Measurements from ENCODE around the gene SAMD7. TPM values are rescaled to one million over a fixed set of nuclear protein-coding genes. Genes with fewer than 3 reads are reported as not detected.
A peak's percentile ranks its signal among the peaks of the same experiment; 100 is the strongest.

The SAMD7 gene
- total and polyA plus RNA-seq, 9 of the 15 experiments (the other 6 are each of a cell fraction or from before 2014, with no cell fraction given): not detected

GRCh38 chr3:169939320-169939719, 27.9 kb downstream of the SAMD7 start (continued):
- TF ChIP-seq ATF6 (CRISPR knock-in tag; IDR thresholded peaks at IDR 0.05): no peak
- TF ChIP-seq KLF1 (tag; IDR thresholded peaks at IDR 0.05): no peak

GRCh38 chr3:169939751-169940150, 28.4 kb downstream of the SAMD7 start:
- TF ChIP-seq FOXM1 (IDR thresholded peaks at IDR 0.05; ENCODE audit: low read depth) (no peak), FOXM1 (CRISPR knock-in tag; IDR thresholded peaks at IDR 0.05; ENCODE audit: low read depth) (no peak), FOXK2 (conservative IDR thresholded peaks at IDR 0.05 in 1 of 2, IDR thresholded peaks at IDR 0.05 in 1 of 2; ENCODE audit: low read depth in 2 of 2) (0 out of 4 replicates have a peak, but pooled peaks of 1 of the 2 experiments have one; percentile 1)
- H3K27me3 ChIP-seq (ENCODE audit: control insufficient read depth in 2 of 2, insufficient read depth in 2 of 2, low read length in 2 of 2): no peaks in the 10 kb centered on the region
- peak overlapping the region; percentile 44; the same call in 1 of the 2 replicates for H3K4me2 ChIP-seq (ENCODE audit: insufficient read depth, low read length)
- no peaks in the 10 kb centered on the region for H3K9me3 ChIP-seq (replicated peaks; ENCODE audit: control insufficient read depth, insufficient read depth, low read depth, low read length)
- H4K20me1 ChIP-seq (replicated peaks; ENCODE audit: control insufficient read depth, insufficient read depth, low read length): no peaks in the 10 kb centered on the region
- H3K79me2 ChIP-seq (ENCODE audit: control insufficient read depth, insufficient read depth, low read length): no peaks in the 10 kb centered on the region
- H3K4me3 ChIP-seq: no peak overlapping the region
- POLR2A ChIA-PET: interaction anchor here (0.5 kb wide), 1 partner anchor 22 kb away, joined by 3 read pairs; no protein-coding TSS in a partner anchor
- DNase-seq (ENCODE audit: extremely low read depth in 1 of 4, low spot score in 3 of 4): no peak
- peak; percentile 59 for ATAC-seq
- peaks cover 9 to 12% of the 10 kb centered on the region in 2 experiments; a peak in 3 of 5 replicates for H3K4me1 ChIP-seq (replicated peaks in 1 of 2; ENCODE audit: control insufficient read depth in 2 of 2, insufficient read depth in 2 of 2, low read length in 2 of 2)
- in situ Hi-C loops (cut with MboI): no loop called here
- H2AFZ ChIP-seq (ENCODE audit: low read depth, low read length): 0 out of 2 replicates have a peak overlapping the region, but pooled peaks have one; percentile 32
- CTCF ChIA-PET (ENCODE audit: low intra/inter-chr PET ratio): no interaction called here
- no TSS peak for BruUV-seq (replicated peaks)
- H3K36me3 ChIP-seq (ENCODE audit: control insufficient read depth, insufficient read depth, low read length): no peaks in the 10 kb centered on the region
- no peak overlapping the region for H3K27ac ChIP-seq (ENCODE audit: extremely low read depth, low read depth, low read length)
- H3K9ac ChIP-seq (ENCODE audit: insufficient read depth in 1 of 2, low read depth in 2 of 2, low read length in 2 of 2): peak overlapping the region in 1 of 2 experiments; percentile 31; a peak in 1 of 4 replicates
- no peak for FAIRE-seq
- no peaks in the 10 kb centered on the region for H3K9me1 ChIP-seq (ENCODE audit: control insufficient read depth, insufficient read depth, low read length)
- 52% methylated on average over 5 of the region's 5 CpGs for WGBS (ENCODE audit: insufficient coverage, low coverage, missing lambda C conversion rate)
- intact Hi-C loops (cut with micrococcal nuclease): no loop called here

Measured in K562 (cell line).